ENCODE measurements around the gene MAD1L1.

The MAD1L1 gene

GRCh38 chr7:2227699-2228098 lies 5.0 kb downstream of the MAD1L1 start:
- Histone ChIP-seq H3K9me3 (no peaks in the 10 kb centered on the region), H3K27me3 (no peaks in the 10 kb centered on the region), H3K36me3 (peaks cover 66% of the 10 kb centered on the region), H3K27ac (no peak overlapping the region), H3K4me3 (ENCODE audit: low read depth in 1 of 2, low read length in 1 of 2) (no peak overlapping the region), H3K4me1 (ENCODE audit: control insufficient read depth in 1 of 2, insufficient read depth in 1 of 2, low read depth in 1 of 2, low read length in 1 of 2) (peaks cover 9% of the 10 kb centered on the region in 2 experiments)
- no peak for TF ChIP-seq CTCF (IDR thresholded peaks at IDR 0.05)

GRCh38 chr7:2225830-2226229 lies 6.9 kb downstream of the MAD1L1 start:
- no peaks in the 10 kb centered on the region for H3K9me3 ChIP-seq
- no peaks in the 10 kb centered on the region for H3K27me3 ChIP-seq
- no peak for TF ChIP-seq CTCF (IDR thresholded peaks at IDR 0.05)
- H3K36me3 ChIP-seq: peaks cover 85% of the 10 kb centered on the region
- H3K4me3 ChIP-seq (ENCODE audit: low read depth in 1 of 2, low read length in 1 of 2): no peak overlapping the region
- H3K4me1 ChIP-seq (ENCODE audit: control insufficient read depth in 1 of 2, insufficient read depth in 1 of 2, low read depth in 1 of 2, low read length in 1 of 2): no peaks in the 10 kb centered on the region
- no peak overlapping the region for H3K27ac ChIP-seq

- Histone ChIP-seq H3K4me3 (ENCODE audit: low read depth in 1 of 2, low read length in 1 of 2) (no peak overlapping the region), H3K4me1 (ENCODE audit: control insufficient read depth in 1 of 2, insufficient read depth in 1 of 2, low read depth in 1 of 2, low read length in 1 of 2) (no peaks in the 10 kb centered on the region), H3K27me3 (no peaks in the 10 kb centered on the region), H3K36me3 (peaks cover 90% of the 10 kb centered on the region), H3K27ac (no peak overlapping the region), H3K9me3 (no peaks in the 10 kb centered on the region)
- TF ChIP-seq CTCF (IDR thresholded peaks at IDR 0.05): no peak
Measured at GRCh38 chr7:2225336-2225735, 7.4 kb downstream of the MAD1L1 start.

- peaks cover 93% of the 10 kb centered on the region for H3K36me3 ChIP-seq
- no peaks in the 10 kb centered on the region for H3K27me3 ChIP-seq
- no peak overlapping the region for H3K27ac ChIP-seq
- TF ChIP-seq CTCF (IDR thresholded peaks at IDR 0.05): no peak
- no peaks in the 10 kb centered on the region for H3K9me3 ChIP-seq
- H3K4me3 ChIP-seq (ENCODE audit: low read depth in 1 of 2, low read length in 1 of 2): no peak overlapping the region
- no peaks in the 10 kb centered on the region for H3K4me1 ChIP-seq (ENCODE audit: control insufficient read depth in 1 of 2, insufficient read depth in 1 of 2, low read depth in 1 of 2, low read length in 1 of 2)
Measured at GRCh38 chr7:2224934-2225333, 7.8 kb downstream of the MAD1L1 start.

- Histone ChIP-seq H3K4me1 (ENCODE audit: control insufficient read depth in 1 of 2, insufficient read depth in 1 of 2, low read depth in 1 of 2, low read length in 1 of 2) (no peaks in the 10 kb centered on the region), H3K36me3 (peaks cover 89% of the 10 kb centered on the region), H3K27me3 (no peaks in the 10 kb centered on the region), H3K4me3 (ENCODE audit: low read depth in 1 of 2, low read length in 1 of 2) (no peak overlapping the region), H3K27ac (no peak overlapping the region), H3K9me3 (no peaks in the 10 kb centered on the region)
- no peak for TF ChIP-seq CTCF (IDR thresholded peaks at IDR 0.05)
Measured at GRCh38 chr7:2224491-2224928, 8.2 kb downstream of the MAD1L1 start.

GRCh38 chr7:2223321-2223720 lies 9.4 kb downstream of the MAD1L1 start:
- peaks cover 95% of the 10 kb centered on the region for H3K36me3 ChIP-seq
- H3K4me1 ChIP-seq (ENCODE audit: control insufficient read depth in 1 of 2, insufficient read depth in 1 of 2, low read depth in 1 of 2, low read length in 1 of 2): no peaks in the 10 kb centered on the region
- H3K9me3 ChIP-seq: no peaks in the 10 kb centered on the region
- no peak overlapping the region for H3K27ac ChIP-seq
- no peak overlapping the region for H3K4me3 ChIP-seq (ENCODE audit: low read depth in 1 of 2, low read length in 1 of 2)
- no peaks in the 10 kb centered on the region for H3K27me3 ChIP-seq
- no peak for TF ChIP-seq CTCF (IDR thresholded peaks at IDR 0.05)
